Common myeloid progenitor, CD34-positive (primary cell): ENCODE results near the gene CSK.

Experiments used
- CTCF ChIA-PET: fragments of 350-600 bp; sonication (Branson Sonifier 250); formaldehyde crosslinking; loops from one replicate; lab custom pipeline; 2021; ENCODE audit warnings: antibody characterized with exemption; lab: Charles Lee
- POLR2A ChIA-PET: fragments of 350-600 bp; sonication (Branson Sonifier 250); formaldehyde crosslinking; loops from one replicate; lab custom pipeline; 2021; ENCODE audit warnings: antibody characterized with exemption; lab: Charles Lee
- DNase-seq, 3 donors: peaks; one replicate each; pipeline versions ENCODE4 v3.0.0 to v3.0.0-alpha.2; 2013
- H3K27ac ChIP-seq, 2 experiments: 1 replicate in 1 of 2; 2 replicates in 1 of 2; pipeline ENCODE4 v1.7.0; 2013; ENCODE audit warnings: inconsistent platforms in 2 of 2, low read length in 2 of 2, mild to moderate bottlenecking in 2 of 2, low read depth in 1 of 2, moderate library complexity in 1 of 2; ENCODE audit not compliant: severe bottlenecking in 2 of 2, insufficient read depth in 1 of 2, poor library complexity in 1 of 2
- H3K27me3 ChIP-seq, 5 experiments: replicated peaks in 2 of 5; 1 replicate in 3 of 5; 2 replicates in 2 of 5; pipeline versions ENCODE4 v1.6.1 to v1.7.0; 2013; ENCODE audit warnings: low read length in 4 of 5, mild to moderate bottlenecking in 2 of 5, moderate library complexity in 2 of 5, inconsistent platforms in 1 of 5; ENCODE audit not compliant: insufficient read depth in 5 of 5, control insufficient read depth in 4 of 5
- H3K36me3 ChIP-seq, 4 experiments: 1 replicate in 2 of 4; 2 replicates in 2 of 4; pipeline versions ENCODE4 v1.6.1 to v1.7.0; 2013; ENCODE audit warnings: low read length in 3 of 4, control low read depth in 1 of 4, mild to moderate bottlenecking in 1 of 4; ENCODE audit not compliant: control insufficient read depth in 4 of 4, insufficient read depth in 4 of 4
- H3K4me1 ChIP-seq, 4 experiments: 1 replicate in 3 of 4; 2 replicates in 1 of 4; pipeline versions ENCODE4 v1.6.1 to v1.7.1; 2013; ENCODE audit warnings: low read length in 3 of 4, mild to moderate bottlenecking in 3 of 4, control low read depth in 1 of 4, inconsistent platforms in 1 of 4, moderate library complexity in 1 of 4; ENCODE audit not compliant: control insufficient read depth in 4 of 4, insufficient read depth in 4 of 4; ENCODE audit errors: control extremely low read depth in 1 of 4
- H3K4me3 ChIP-seq, 7 experiments: 1 replicate in 4 of 7; 2 replicates in 3 of 7; pipeline versions ENCODE4 v1.5.1 to v1.7.0; 2013; ENCODE audit warnings: mild to moderate bottlenecking in 7 of 7, low read length in 6 of 7, moderate library complexity in 6 of 7, inconsistent platforms in 2 of 7, low read depth in 2 of 7, control low read depth in 1 of 7; ENCODE audit not compliant: insufficient read depth in 4 of 7, control insufficient read depth in 1 of 7; ENCODE audit errors: extremely low read depth in 1 of 7
- H3K9me3 ChIP-seq, 5 experiments: 1 replicate in 4 of 5; 2 replicates in 1 of 5; pipeline versions ENCODE4 v1.6.1 to v1.7.1; 2013; ENCODE audit warnings: low read length in 4 of 5, mild to moderate bottlenecking in 2 of 5, inconsistent platforms in 1 of 5, low read depth in 1 of 5, moderate library complexity in 1 of 5; ENCODE audit not compliant: control insufficient read depth in 4 of 5, insufficient read depth in 2 of 5; ENCODE audit errors: control extremely low read depth in 1 of 5
- WGBS: methylation state at CpG from one replicate; pipeline ENCODE4 v1.1.5; 2013; ENCODE audit not compliant: insufficient coverage; 5-methylcytosine and 5-hydroxymethylcytosine counted together

Gene CSK

DNA sequence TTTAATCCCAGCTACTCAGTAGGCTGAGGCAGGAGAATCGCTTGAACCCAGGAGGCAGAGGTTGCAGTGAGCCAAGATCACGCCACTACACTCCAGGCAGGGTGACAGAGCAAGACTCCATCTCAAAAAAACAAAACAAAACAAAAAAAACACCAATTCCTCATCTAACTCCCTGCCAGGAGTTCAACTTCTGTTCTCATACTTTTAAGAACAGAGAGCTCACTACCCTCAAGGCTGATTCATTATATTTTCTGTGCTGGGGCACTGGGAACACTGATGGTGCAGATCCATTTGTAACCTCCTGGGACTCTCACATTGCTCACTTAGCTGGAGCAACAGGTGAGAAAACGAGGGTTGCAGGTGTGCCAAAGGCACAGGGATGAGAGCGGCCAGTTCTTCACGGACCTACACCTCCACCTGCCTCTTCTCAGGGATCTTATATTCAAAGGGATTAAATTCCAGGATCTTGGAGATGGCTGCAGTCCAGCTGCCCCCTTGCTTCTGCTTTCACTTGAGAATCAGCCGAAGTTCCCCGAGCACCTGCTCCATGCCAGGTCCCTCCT lies 12.3 kb upstream of the CSK start:
- peaks cover 0 to 4% (median 0%) of the 10 kb centered on the region in 5 experiments for H3K27me3 ChIP-seq
- 95% methylated on average over 5 of the region's 7 CpGs for WGBS
- peaks cover 2 to 40% (median 20%) of the 10 kb centered on the region in 4 experiments for H3K4me1 ChIP-seq
- H3K36me3 ChIP-seq: no peaks in the 10 kb centered on the region
- no peak for DNase-seq
- ChIA-PET POLR2A (interaction anchor here (0.7 to 2.3 kb wide), 4 partner anchors 30 to 137 kb away, joined by 4 to 8 read pairs (median 7); partner anchors contain the start of gene FAM219B), CTCF (interaction anchor here (0.6 to 31.5 kb wide), 32 partner anchors 9 to 399 kb away, joined by 3 to 1027 read pairs (median 4); partner anchors contain the start of genes CSK and CYP1A1)
- no peaks in the 10 kb centered on the region for H3K9me3 ChIP-seq
- H3K4me3 ChIP-seq: no peak overlapping the region
- no peak overlapping the region for H3K27ac ChIP-seq

DNA sequence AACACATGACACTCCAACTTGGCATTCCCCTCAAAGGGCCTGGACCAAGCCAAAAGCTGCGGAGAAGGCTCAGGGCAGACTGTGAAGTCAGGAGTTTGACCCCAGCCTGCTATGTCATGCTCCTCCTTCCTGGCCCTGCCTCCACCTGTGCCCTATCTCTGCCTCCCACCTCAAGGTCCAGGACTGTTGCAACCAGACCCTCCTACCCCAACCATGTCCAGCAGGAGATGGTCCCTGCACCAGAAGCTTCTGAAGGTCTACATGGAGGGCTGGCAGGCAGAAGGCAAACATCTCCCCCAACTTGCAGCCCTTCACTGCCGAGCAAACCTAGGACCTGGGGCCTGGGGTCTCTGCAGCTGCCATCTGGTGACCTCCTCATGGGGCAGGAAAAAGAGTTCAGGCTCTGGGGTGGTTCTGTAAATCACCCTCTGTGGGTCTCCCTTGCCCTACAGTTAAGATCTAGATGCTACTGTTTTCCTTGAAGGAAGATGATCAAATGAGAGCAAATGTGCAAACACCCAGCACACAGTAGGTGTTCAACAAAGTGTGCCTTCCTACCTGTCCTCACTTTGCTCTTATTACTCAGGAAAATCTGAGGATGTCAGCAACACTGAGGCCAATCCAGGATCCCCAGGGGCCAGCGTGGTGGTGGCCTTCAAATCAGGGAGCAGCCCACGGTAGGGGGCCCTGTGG lies 11.5 kb upstream of the CSK start:
- CTCF ChIA-PET: interaction anchor here (0.6 to 31.5 kb wide), 34 partner anchors 10 to 403 kb away, joined by 3 to 1027 read pairs (median 6); partner anchors contain the start of genes CSK, CYP11A1 and ULK3
- 100% methylated on average over 2 of the region's 4 CpGs for WGBS

DNA sequence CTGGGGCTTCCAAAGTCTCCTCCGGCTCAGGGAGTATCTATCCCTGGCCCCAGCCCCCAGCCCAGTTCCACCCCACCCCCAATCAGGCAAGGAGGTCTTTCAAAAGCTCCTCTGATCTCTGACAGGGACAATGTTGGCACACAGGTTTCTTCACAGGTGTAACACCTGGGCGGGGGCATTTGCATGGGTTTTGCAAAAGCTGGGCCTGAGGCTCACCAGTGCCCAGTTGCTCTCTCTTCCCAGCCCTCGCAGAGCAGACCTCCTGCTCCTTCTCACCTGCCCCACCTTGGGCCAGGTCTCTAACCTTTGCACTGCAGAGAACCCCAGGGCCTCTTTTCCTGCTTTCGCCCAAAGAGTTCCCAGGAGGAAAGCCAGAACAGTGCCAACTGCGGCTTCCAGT lies 8.6 kb upstream of the CSK start:
- no peak overlapping the region for H3K27ac ChIP-seq
- no peaks in the 10 kb centered on the region for H3K9me3 ChIP-seq
- H3K27me3 ChIP-seq: peaks cover 0 to 4% (median 0%) of the 10 kb centered on the region in 5 experiments
- no peak for DNase-seq
- H3K4me3 ChIP-seq: no peak overlapping the region
- H3K4me1 ChIP-seq: peaks cover 19 to 69% (median 57%) of the 10 kb centered on the region in 4 experiments
- CTCF ChIA-PET: interaction anchor here (1.3 to 31.5 kb wide), 8 partner anchors 7 to 179 kb away, joined by 3 to 1027 read pairs (median 29); partner anchors contain the start of genes CSK and ULK3
- POLR2A ChIA-PET: interaction anchor here (1.9 kb wide), 1 partner anchor 20 kb away, joined by 6 read pairs; no protein-coding TSS in a partner anchor
- H3K36me3 ChIP-seq: no peaks in the 10 kb centered on the region
- WGBS: 98% methylated on average over 5 of the region's 5 CpGs

More for the DNA sequence above, 11.5 kb upstream of the CSK start:
- Histone ChIP-seq H3K4me1 (peaks cover 4 to 48% (median 27%) of the 10 kb centered on the region in 4 experiments), H3K27ac (no peak overlapping the region), H3K27me3 (peaks cover 0 to 4% (median 0%) of the 10 kb centered on the region in 5 experiments), H3K9me3 (no peaks in the 10 kb centered on the region), H3K4me3 (no peak overlapping the region), H3K36me3 (no peaks in the 10 kb centered on the region)
- POLR2A ChIA-PET: interaction anchor here (0.6 to 2.3 kb wide), 6 partner anchors 23 to 150 kb away, joined by 4 to 11 read pairs (median 6); no protein-coding TSS in a partner anchor
- no peak for DNase-seq

DNA sequence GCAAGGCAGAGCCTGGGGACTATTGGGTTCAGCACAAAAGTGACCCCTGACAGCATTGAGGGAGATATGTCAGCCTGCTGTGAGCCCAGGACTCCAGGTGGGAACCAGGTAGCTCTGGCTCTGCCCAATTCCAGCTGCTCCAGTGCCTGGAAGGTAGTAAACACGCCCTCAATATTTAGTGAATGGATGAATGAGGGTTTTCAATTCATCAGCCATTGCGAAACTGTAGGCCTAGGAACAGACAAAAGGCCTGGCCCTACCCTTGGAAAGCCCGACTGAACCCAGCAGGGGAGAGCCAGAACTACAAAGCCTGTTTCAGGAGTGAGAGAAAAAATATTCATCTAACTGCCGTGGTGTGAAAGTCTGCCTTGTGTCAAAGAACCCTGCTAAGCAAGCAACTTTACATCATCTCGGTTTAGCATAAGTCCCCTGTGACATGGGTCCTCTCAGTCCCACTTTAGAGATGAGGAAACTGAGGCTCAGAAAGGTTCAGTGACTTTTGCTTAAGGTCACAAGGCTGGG lies 8.1 kb upstream of the CSK start:
- H3K36me3 ChIP-seq: no peaks in the 10 kb centered on the region
- H3K27me3 ChIP-seq: peaks cover 0 to 4% (median 0%) of the 10 kb centered on the region in 5 experiments
- H3K9me3 ChIP-seq: no peaks in the 10 kb centered on the region
- ChIA-PET POLR2A (interaction anchor here (1.9 to 4.6 kb wide), 2 partner anchors 14 to 19 kb away, joined by 6 to 29 read pairs; no protein-coding TSS in a partner anchor), CTCF (interaction anchor here (0.6 to 31.5 kb wide), 8 partner anchors 7 to 178 kb away, joined by 3 to 1027 read pairs (median 29); partner anchors contain the start of genes CSK and ULK3)
- peaks cover 23 to 70% (median 58%) of the 10 kb centered on the region in 4 experiments for H3K4me1 ChIP-seq
- 100% methylated on average over 5 of the region's 5 CpGs for WGBS
- H3K4me3 ChIP-seq: no peak overlapping the region
- no peak for DNase-seq
- no peak overlapping the region for H3K27ac ChIP-seq

DNA sequence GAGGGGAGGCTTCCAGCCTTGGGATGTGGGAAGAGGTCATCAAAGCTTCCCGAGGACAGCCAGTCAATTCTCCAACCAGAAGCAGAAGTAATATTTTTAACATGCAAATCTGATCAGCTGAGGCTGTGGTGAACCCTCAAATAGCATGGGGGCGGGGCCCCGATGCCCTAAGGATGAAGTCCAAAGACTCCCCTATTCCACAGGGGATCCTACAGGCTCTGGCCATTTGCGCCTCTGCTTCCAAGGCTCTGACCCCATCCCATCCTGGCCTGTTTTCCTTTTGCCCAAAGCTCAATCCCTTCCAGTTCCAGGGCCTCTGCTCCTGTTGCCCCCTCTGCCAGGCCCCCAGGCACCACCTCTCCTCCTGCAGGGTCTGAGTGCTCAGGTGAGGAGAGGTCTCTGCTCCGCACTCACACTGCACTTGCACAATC lies 6.7 kb upstream of the CSK start:
- no peaks in the 10 kb centered on the region for H3K36me3 ChIP-seq
- H3K27ac ChIP-seq: no peak overlapping the region
- peaks cover 29 to 84% (median 71%) of the 10 kb centered on the region in 4 experiments for H3K4me1 ChIP-seq
- peak overlapping the region in 2 of 7 experiments; percentile 4 to 38 for H3K4me3 ChIP-seq
- CTCF ChIA-PET: interaction anchor here (0.7 to 31.5 kb wide), 6 partner anchors 6 to 178 kb away, joined by 3 to 1027 read pairs (median 65); partner anchors contain the start of gene CSK
- H3K9me3 ChIP-seq: no peaks in the 10 kb centered on the region
- DNase-seq: peak in 2 of 3 donors; percentile 50 to 52
- peaks cover 0 to 3% (median 0%) of the 10 kb centered on the region in 5 experiments for H3K27me3 ChIP-seq
- WGBS: 50% methylated on average over 2 of the region's 5 CpGs
- POLR2A ChIA-PET: interaction anchor here (1.2 to 4.6 kb wide), 3 partner anchors 9 to 15 kb away, joined by 3 to 29 read pairs (median 5); no protein-coding TSS in a partner anchor

DNA sequence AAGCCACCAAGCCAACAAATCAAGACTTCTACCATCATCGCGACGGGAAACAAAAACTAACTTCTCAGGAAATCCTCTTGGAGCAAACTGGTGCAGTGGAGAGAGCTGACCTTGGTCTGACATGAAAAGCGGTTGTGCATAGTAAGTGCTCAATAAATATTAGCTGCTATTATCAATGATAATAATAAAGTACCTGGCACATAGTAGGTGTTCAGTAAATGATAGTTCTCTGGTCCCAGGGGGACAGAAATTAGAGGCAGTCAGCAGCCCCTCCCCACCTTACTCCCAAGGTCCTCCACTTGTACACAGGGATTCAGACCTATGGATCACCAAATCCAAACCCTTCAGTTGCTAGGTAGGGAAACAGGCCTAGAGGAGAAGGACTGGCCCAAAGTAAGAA lies 6.0 kb upstream of the CSK start:
- WGBS: no CpG with 5 or more reads among the region's 4 CpGs
- Histone ChIP-seq H3K27me3 (no peaks in the 10 kb centered on the region), H3K36me3 (no peaks in the 10 kb centered on the region), H3K4me1 (peaks cover 31 to 90% (median 77%) of the 10 kb centered on the region in 4 experiments), H3K9me3 (no peaks in the 10 kb centered on the region), H3K27ac (peak overlapping the region; percentile 30 to 54), H3K4me3 (no peak overlapping the region)
- CTCF ChIA-PET: interaction anchor here (1.1 to 31.5 kb wide), 7 partner anchors 4 to 175 kb away, joined by 3 to 1027 read pairs (median 126); partner anchors contain the start of genes CSK and ULK3
- DNase-seq: no peak
- POLR2A ChIA-PET: interaction anchor here (1.2 to 4.6 kb wide), 2 partner anchors 11 to 15 kb away, joined by 3 to 29 read pairs; no protein-coding TSS in a partner anchor
